Sigmoid colon (tissue), 4 donors: ENCODE results near the gene PRIM2.
"Not testable (repeated sequence)": the region's sequence is repeated elsewhere in the genome, so short reads cannot be mapped to it uniquely, and the experiment has no call there.

ENCODE experiments used
- CTCF ChIP-seq, 4 experiments: fragments of 450-650 bp in 3 of 4; fragments of 200-600 bp in 1 of 4; IDR thresholded peaks; one replicate each; pipeline ENCODE4 v1.5.1; 2016 to 2019; ENCODE audit warnings: antibody characterized with exemption in 4 of 4, mild to moderate bottlenecking in 3 of 4, moderate library complexity in 2 of 4
- EP300 ChIP-seq, 4 donors: sonication (generic); formaldehyde crosslinking; IDR thresholded peaks; one replicate each; pipeline ENCODE4 v1.6.1; 2017; ENCODE audit warnings: antibody characterized with exemption in 4 of 4
- POLR2A ChIP-seq, 2 donors: fragments of 450-650 bp; IDR thresholded peaks; one replicate each; pipeline ENCODE4 v1.6.1; 2016; ENCODE audit warnings: antibody characterized with exemption in 2 of 2, mild to moderate bottlenecking in 2 of 2, moderate library complexity in 2 of 2
- POLR2AphosphoS5 ChIP-seq, 4 donors: sonication (generic); formaldehyde crosslinking; IDR thresholded peaks; one replicate each; pipeline ENCODE4 v1.6.1; 2017; ENCODE audit warnings: antibody characterized with exemption in 4 of 4

- TF ChIP-seq POLR2AphosphoS5, CTCF, EP300, POLR2A (IDR thresholded peaks at IDR 0.05): not testable (repeated sequence)
Measured at GRCh38 chr6:57440735-57441134, 123.3 kb downstream of the PRIM2 start.
